Measurements from ENCODE around the gene ERP44. TPM values are rescaled to one million over a fixed set of nuclear protein-coding genes. Genes with fewer than 3 reads are reported as not detected.
"Not testable (repeated sequence)": the region's sequence is repeated elsewhere in the genome, so short reads cannot be mapped to it uniquely, and the experiment has no call there.

The ERP44 gene
- total RNA-seq, 1 donor from 2014 or later = 20.2 TPM

DNA sequence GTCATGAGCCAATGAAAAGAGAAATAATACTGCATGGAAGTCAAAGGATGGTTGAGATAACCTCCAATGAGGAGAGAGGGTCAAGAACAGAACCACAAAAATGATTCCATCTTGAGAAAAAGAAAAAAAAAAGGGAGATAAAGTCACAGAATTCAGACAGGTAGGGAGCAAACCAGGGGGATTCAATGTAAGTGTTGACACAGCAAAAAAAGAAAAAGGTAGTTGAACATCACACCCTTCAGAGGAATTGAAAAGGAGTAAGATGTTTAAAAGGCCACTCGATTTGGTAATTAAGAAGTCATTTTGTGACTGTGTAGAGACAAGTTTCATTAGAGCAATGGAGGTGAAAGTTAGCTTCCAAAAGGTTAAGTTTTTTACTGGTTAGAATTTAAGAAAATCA, 79.3 kb downstream of the ERP44 start:
- intact Hi-C loops (cut with micrococcal nuclease) = loop anchor here (10.0 kb wide), 1 partner anchor 835 kb away; no protein-coding TSS in a partner anchor

DNA sequence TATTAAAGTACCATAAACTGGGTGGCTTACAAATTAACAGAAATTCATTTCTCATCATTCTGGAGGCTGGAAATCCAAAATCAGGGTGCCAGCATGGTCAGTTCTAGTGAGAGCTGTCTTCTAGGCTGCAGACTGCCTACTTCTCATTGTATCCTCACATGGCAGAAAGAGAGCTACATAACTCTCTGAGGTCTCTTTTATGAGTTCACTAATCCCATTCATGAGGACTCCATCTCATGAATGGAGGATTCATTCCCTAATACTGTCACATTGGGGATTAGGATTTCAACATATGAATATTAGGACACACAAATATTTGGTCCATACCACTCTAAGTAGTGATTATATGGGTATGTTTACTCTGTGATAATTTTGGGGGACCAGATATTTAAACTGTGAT, 84.0 kb downstream of the ERP44 start:
- intact Hi-C loops (cut with micrococcal nuclease) = loop anchor here (5.0 to 10.0 kb wide), 2 partner anchors 748 to 830 kb away; no protein-coding TSS in a partner anchor

- intact Hi-C loops (cut with micrococcal nuclease) = loop anchor here (5.0 to 10.0 kb wide), 2 partner anchors 746 to 829 kb away; no protein-coding TSS in a partner anchor
Observed at GRCh38 chr9:100013573-100013972, 85.2 kb downstream of the ERP44 start.

DNA sequence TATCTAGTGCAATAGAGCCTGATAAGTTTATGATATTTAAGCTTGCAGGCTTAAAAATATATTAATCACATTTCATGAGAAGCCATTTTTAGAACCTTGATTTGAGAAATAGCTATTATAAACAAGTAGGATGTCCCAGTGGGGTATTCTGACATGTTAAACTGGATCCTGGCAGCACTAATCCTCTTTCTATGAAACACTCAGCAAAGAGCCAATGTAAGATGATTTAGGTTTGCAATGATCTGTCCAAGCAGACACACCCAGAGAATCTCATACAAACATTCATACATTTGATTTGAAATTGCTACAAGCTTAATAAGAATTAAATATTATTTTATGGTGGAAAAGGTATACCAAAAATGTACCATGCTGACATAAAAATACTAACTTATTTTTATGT, 86.5 kb downstream of the ERP44 start:
- intact Hi-C loops (cut with micrococcal nuclease) = loop anchor here (5.0 to 10.0 kb wide), 2 partner anchors 745 to 827 kb away; no protein-coding TSS in a partner anchor

GRCh38 chr9:100011062-100011681, 87.6 kb downstream of the ERP44 start:
- intact Hi-C loops (cut with micrococcal nuclease) = loop anchor here (1.0 to 10.0 kb wide), 4 partner anchors 189 to 826 kb away; no protein-coding TSS in a partner anchor

DNA sequence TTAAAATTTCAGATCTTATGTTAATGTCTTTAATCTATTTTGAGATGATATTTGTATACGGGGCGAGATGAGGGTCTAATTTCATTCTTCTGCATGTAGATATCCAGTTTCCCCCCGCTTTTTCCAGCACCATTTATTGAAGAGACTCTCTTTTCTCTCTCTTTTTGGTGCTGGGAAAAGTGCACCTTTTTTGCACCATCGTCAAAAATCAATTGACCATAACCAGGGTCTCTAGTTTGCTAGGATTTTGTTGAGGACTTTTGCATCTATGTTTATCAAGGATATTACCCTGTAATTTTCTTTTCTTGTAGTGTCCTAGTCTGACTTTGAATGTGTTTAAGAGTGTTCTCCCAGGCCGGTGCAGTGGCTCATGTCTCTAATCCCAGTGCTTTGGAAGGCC, 99.0 kb downstream of the ERP44 start:
- intact Hi-C loops (cut with micrococcal nuclease) = no loop called here

GRCh38 chr9:99998866-99999265, 99.9 kb downstream of the ERP44 start:
- intact Hi-C loops (cut with micrococcal nuclease) = no loop called here

- intact Hi-C loops (cut with micrococcal nuclease) = no loop called here
Observed at GRCh38 chr9:99998266-99998665, 100.5 kb downstream of the ERP44 start.

DNA sequence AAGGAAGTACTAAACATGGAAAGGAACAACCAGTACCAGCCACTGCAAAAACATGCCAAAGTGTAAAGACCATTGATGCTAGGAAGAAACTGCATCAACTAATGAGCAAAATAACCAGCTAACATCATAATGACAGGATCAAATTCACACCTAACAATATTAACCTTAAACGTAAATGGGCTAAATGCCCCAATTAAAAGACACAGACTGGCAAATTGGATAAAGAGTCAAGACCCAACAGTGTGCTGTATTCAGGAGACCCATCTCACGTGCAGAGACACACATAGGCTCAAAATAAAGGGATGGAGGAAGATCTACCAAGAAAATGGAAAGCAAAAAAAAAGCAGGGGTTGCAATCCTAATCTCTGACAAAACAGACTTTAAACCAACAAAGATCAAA, 108.3 kb downstream of the ERP44 start:
- intact Hi-C loops (cut with micrococcal nuclease) = not testable (repeated sequence)

DNA sequence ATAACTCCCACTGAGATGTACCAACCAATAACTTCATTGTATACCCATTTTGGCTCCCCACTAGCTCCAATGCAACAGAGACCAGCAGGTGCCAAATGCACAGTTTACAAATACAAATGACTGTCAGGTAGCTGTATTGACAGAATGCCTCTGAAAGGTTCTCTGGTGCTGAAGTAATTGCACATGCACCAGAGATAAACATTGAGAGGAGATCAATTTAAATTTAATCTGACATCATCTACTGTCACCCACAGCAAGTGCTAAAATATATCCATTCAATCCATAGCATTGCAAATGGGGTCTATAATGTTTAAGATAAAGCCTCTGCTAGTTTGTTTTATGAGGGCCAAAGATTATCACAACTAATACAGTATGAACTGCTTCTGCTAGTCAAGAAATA, 112.2 kb downstream of the ERP44 start:
- intact Hi-C loops (cut with micrococcal nuclease) = no loop called here

- intact Hi-C loops (cut with micrococcal nuclease) = no loop called here
Observed at GRCh38 chr9:99980598-99980997, 118.2 kb downstream of the ERP44 start.

DNA sequence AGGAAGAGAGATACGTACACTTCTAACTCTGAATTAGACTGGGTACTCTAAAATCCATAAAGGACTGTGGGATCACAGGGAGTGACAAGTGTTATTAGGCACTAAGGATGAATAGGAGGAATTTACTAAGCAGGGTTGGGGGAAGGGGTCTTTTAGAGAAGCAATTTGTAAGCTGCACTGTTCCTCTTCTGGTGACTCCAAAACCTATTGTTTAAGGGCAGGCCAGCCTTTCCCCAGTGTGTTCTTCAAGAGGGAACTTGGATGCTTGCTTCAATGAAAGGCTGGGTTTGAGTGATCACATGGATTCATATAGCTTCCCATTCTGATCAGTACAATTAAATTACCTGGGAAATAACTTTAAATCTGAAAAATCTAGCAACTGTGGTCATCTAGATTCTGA, 120.6 kb downstream of the ERP44 start:
- intact Hi-C loops (cut with micrococcal nuclease) = no loop called here

GRCh38 chr9:99977033-99977792, 121.6 kb downstream of the ERP44 start:
- intact Hi-C loops (cut with micrococcal nuclease) = no loop called here

DNA sequence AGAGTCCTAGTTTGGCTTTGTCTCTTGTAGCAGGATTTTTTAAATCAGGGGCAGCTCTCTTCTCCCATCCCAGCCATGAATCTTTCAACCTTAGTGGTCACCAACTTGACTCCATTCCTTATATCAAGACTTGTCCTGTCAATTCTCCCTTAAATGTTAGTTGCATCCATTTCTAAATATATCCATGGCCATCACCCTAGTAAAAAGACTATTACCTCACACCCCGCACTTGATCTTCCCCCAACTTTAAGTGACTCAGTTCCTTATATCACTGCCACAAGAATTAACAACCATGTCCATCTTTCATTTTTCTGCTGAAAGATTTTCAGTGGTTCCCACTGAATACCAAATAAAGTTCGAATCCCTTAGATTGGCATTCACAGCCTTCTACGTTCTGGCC, 125.3 kb downstream of the ERP44 start:
- intact Hi-C loops (cut with micrococcal nuclease) = no loop called here

DNA sequence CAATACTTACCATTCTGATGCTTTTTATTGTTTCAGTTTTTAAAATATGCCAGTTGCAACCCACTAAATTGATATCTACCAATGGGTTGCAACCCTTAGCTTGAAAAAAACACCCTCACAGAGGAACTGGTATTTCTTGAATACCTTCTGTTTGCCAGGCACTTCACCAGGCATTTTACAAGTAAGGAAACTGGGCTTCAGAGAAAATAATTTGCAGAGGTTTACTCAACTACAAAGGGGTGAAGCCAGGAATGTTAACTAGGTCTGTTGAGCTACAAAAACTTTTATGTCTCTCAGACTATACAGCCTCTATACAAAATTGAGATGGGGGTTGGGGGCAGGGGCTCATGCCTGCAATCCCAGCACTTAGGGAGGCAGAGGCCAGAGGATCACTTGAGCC, 127.4 kb downstream of the ERP44 start:
- intact Hi-C loops (cut with micrococcal nuclease) = no loop called here

- intact Hi-C loops (cut with micrococcal nuclease) = no loop called here
Observed at GRCh38 chr9:99970481-99970880, 128.3 kb downstream of the ERP44 start.

- intact Hi-C loops (cut with micrococcal nuclease) = no loop called here
Observed at GRCh38 chr9:99967457-99967856, 131.3 kb downstream of the ERP44 start.

DNA sequence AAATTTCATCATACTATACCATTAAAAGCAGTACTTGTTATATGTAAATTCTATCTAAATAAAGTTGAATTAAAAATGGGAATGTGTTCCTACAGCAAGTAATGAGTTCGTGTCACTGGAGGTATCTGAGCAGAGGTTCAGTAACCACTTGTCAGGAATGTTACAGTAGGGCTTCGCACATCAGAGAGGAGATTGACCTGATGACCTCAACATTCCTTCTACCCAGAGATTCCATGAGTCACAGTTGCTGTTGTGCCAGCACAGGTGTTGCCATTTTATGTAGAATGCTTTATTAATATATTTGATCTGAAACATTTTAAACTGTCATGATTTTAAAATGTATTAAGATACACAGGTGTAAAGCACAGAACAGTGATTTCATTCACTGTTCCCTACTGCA, 132.1 kb downstream of the ERP44 start:
- intact Hi-C loops (cut with micrococcal nuclease) = no loop called here

DNA sequence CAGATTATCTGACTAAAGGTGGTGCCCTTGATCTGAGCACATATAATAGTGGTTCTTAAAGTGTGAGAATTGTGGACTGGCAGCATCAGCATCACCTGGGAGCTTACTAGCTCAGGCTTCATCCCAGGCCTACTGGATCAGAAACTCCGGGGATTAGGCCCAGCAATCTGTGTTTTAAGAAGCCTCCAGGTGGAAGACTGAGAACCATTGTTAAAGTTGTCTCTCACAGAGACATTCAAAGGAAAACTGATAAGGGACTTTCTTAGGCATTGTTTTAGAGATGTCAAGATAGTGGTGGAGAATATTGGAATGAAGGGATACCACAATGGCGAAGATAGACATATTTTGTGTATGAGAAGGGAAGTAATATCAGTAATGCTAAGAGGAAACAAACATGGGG, 132.8 kb downstream of the ERP44 start:
- intact Hi-C loops (cut with micrococcal nuclease) = no loop called here

GRCh38 chr9:99964336-99964735, 134.5 kb downstream of the ERP44 start:
- intact Hi-C loops (cut with micrococcal nuclease) = no loop called here

DNA sequence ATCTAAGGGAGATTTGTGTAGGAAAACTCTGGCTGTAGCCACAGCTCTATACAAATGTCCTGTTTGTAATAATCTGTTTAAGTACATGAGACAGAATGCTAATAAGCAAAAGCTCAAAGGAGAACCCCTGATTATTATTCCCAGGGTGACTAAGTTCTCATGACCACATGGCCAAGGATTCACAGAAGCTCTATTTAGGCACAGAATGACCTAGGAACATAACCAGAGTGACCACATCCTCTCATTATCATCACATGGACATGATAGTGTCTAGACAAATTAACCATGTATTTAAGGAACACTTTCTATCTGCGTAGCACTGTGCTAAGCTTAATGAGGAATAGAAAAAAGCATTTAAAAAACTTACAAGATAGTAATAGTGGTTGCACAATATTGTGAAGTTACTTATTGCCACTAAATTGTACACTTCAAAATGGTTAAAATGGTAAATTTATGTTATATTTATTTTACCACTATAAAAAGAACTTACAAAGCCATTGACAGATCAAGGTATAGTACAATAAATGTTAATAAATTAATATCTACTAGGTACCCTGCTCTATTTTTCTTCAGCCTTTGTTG, 136.0 kb downstream of the ERP44 start:
- intact Hi-C loops (cut with micrococcal nuclease) = no loop called here

DNA sequence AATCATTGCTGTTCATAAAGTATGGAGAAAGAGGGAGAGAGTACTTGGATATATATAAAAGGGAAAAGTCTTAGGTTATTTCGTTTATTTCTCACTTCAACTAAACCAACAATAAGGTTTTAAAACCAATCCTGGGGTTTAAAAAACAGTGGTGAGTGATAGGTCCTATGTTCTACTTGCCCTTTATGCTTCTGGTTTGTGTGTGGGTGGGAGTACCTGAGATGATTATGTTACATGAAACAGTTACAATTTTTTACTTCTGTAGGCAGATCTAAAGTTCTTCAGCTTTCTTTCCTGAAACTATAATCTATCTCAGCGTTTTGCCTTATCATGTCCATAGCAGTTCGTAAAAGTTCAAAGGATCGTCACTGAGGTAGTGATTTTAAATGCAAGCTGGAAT, 143.2 kb downstream of the ERP44 start:
- intact Hi-C loops (cut with micrococcal nuclease) = no loop called here

Measured in T-helper 2 cell treated with Interferon-gamma antibody and Interleukin-4, amounts not matched to agents 100 ng/mL and 5 ng/mL, for 36 hours (primary cell).